Keratinocyte (primary cell): Measurements from ENCODE around the gene PPL.

Source experiments
- CTCF ChIP-seq, 3 experiments: IDR thresholded peaks in 1 of 3; conservative IDR thresholded peaks in 1 of 3; optimal IDR thresholded peaks in 1 of 3; 2 replicates in 2 of 3; 3 replicates in 1 of 3; pipeline versions ENCODE3 to v1.5.1; 2011; ENCODE audit warnings: low read length in 3 of 3, mild to moderate bottlenecking in 3 of 3, moderate library complexity in 2 of 3, control low read depth in 1 of 3, inconsistent platforms in 1 of 3; ENCODE audit not compliant: insufficient read depth in 2 of 3; ENCODE audit errors: extremely low read depth in 1 of 3
- EZH2 ChIP-seq: IDR thresholded peaks from one replicate; pipeline ENCODE4 v1.6.1; 2012; ENCODE audit warnings: inconsistent platforms, mild to moderate bottlenecking, low read length, moderate library complexity

GRCh38 chr16:4922721-4923342 lies 14.1 kb downstream of the PPL start:
- TF ChIP-seq CTCF (optimal IDR thresholded peaks at IDR 0.05 in 1 of 3, IDR thresholded peaks at IDR 0.05 in 1 of 3, conservative IDR thresholded peaks at IDR 0.05 in 1 of 3; ENCODE audit: extremely low read depth in 1 of 3, insufficient read depth in 2 of 3, low read length in 3 of 3) (peak; percentile 17 to 42 (median 38)), EZH2 (no peak)
